H1 (cell line): Measurements from ENCODE around the gene GFOD1.

Experiments
- BACH1 ChIP-seq: IDR thresholded peaks from 2 replicates; pipeline ENCODE4 v1.6.1; 2012; ENCODE audit warnings: low read length, improper control_type of control experiment
- BRCA1 ChIP-seq: IDR thresholded peaks from 2 replicates; pipeline ENCODE4 v1.6.1; 2012; ENCODE audit warnings: low read depth, low read length, improper control_type of control experiment
- GABPA ChIP-seq: IDR thresholded peaks from 2 replicates; pipeline ENCODE4 v1.6.1; 2011; ENCODE audit warnings: mild to moderate bottlenecking, low read length, moderate library complexity, borderline replicate concordance; ENCODE audit not compliant: insufficient read depth
- JUND ChIP-seq: IDR thresholded peaks from 2 replicates; pipeline ENCODE4 v1.6.1; 2011; ENCODE audit warnings: mild to moderate bottlenecking, improper control_type of control experiment, low read length
- POLR2A ChIP-seq, 2 experiments: IDR thresholded peaks; 1 replicate in 1 of 2; 2 replicates in 1 of 2; pipeline ENCODE4 v1.6.1; 2011; ENCODE audit warnings: low read depth in 2 of 2, low read length in 2 of 2, mild to moderate bottlenecking in 2 of 2; ENCODE audit errors: control extremely low read depth in 1 of 2
- RAD21 ChIP-seq, 2 experiments: IDR thresholded peaks in 1 of 2; conservative IDR thresholded peaks in 1 of 2; 2 replicates each; pipeline ENCODE4 v1.6.1; 2011; ENCODE audit warnings: low read depth in 2 of 2, low read length in 2 of 2, improper control_type of control experiment in 1 of 2, inconsistent platforms in 1 of 2, mild to moderate bottlenecking in 1 of 2, moderate library complexity in 1 of 2
- SRF ChIP-seq: IDR thresholded peaks from 2 replicates; pipeline ENCODE4 v1.6.1; 2011; ENCODE audit warnings: mild to moderate bottlenecking, low read depth, low read length, moderate library complexity
- TEAD4 ChIP-seq: IDR thresholded peaks from 2 replicates; pipeline ENCODE4 v1.6.1; 2012; ENCODE audit warnings: low read depth, low read length, inconsistent platforms, mixed read lengths
- TF ChIP-seq, protein P1 (sequence below), 3 experiments: IDR thresholded peaks; 1 replicate in 2 of 3; 2 replicates in 1 of 3; pipeline versions ENCODE4 v1.5.1 to v1.6.1; 2011; ENCODE audit warnings: low read length in 3 of 3, mild to moderate bottlenecking in 3 of 3, inconsistent platforms in 2 of 3, low read depth in 1 of 3, moderate library complexity in 1 of 3; ENCODE audit not compliant: insufficient read depth in 1 of 3; ENCODE audit errors: control extremely low read depth in 1 of 3
- TF ChIP-seq, protein P2 (sequence below): IDR thresholded peaks from 2 replicates; pipeline ENCODE4 v1.6.1; 2012; ENCODE audit warnings: inconsistent platforms

DNA sequence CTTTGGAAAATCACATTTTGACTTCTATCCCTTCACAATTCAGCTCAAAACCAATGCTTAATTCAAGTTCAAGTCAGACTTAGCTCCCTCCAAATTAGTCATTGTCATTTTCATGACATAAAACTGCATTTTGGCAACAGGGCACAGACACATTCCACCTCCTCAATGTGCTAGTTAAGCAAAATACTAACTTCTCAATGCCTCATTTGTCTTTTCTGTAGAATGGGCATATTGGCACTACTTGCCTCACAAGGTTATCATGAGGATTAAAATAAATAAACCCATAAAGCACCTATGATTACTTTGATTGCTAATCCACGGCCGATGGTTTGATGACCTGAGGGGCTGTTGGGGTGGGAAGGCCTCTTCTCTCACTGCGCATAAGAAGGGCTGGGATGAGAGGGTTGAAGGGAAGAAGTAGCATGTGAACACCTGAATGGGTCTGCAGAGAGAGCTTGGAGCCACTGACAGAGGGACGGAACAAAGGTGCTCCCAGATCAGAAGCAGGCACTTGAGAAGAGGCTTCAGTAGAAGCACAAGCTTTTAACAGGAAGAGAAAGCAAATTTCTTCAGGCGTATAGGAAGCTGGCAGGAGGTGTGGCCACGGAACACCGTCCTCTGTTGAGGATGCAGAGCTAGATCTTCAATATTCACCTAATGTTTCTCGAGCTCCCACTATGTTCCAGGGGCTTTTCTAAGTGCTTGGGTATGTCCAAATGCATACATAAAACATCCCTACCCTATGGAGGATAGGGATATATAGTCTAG lies 147.4 kb downstream of the GFOD1 start:
- TF ChIP-seq, protein P1, sequence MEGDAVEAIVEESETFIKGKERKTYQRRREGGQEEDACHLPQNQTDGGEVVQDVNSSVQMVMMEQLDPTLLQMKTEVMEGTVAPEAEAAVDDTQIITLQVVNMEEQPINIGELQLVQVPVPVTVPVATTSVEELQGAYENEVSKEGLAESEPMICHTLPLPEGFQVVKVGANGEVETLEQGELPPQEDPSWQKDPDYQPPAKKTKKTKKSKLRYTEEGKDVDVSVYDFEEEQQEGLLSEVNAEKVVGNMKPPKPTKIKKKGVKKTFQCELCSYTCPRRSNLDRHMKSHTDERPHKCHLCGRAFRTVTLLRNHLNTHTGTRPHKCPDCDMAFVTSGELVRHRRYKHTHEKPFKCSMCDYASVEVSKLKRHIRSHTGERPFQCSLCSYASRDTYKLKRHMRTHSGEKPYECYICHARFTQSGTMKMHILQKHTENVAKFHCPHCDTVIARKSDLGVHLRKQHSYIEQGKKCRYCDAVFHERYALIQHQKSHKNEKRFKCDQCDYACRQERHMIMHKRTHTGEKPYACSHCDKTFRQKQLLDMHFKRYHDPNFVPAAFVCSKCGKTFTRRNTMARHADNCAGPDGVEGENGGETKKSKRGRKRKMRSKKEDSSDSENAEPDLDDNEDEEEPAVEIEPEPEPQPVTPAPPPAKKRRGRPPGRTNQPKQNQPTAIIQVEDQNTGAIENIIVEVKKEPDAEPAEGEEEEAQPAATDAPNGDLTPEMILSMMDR (IDR thresholded peaks at IDR 0.05; ENCODE audit: control extremely low read depth in 1 of 3, insufficient read depth in 1 of 3, low read depth in 1 of 3, low read length in 3 of 3): no peak
- TF ChIP-seq BACH1 (no peak), TEAD4 (no peak), POLR2A (IDR thresholded peaks at IDR 0.05; ENCODE audit: control extremely low read depth in 1 of 2, low read depth in 2 of 2, low read length in 2 of 2) (no peak), JUND (no peak), SRF (no peak), BRCA1 (no peak), RAD21 (IDR thresholded peaks at IDR 0.05 in 1 of 2, conservative IDR thresholded peaks at IDR 0.05 in 1 of 2; ENCODE audit: low read depth in 2 of 2, low read length in 2 of 2) (no peak), GABPA (no peak)
- TF ChIP-seq, protein P2, sequence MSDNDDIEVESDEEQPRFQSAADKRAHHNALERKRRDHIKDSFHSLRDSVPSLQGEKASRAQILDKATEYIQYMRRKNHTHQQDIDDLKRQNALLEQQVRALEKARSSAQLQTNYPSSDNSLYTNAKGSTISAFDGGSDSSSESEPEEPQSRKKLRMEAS: no peak
